Islet of Langerhans (tissue), 1 donor: ENCODE results near the gene KCNE3.

Experiments
- FAIRE-seq: peaks from one replicate; lab custom pipeline; 2011; peaks lifted over from hg19 to GRCh38; lab: Jason Lieb, UNC

The KCNE3 gene

DNA sequence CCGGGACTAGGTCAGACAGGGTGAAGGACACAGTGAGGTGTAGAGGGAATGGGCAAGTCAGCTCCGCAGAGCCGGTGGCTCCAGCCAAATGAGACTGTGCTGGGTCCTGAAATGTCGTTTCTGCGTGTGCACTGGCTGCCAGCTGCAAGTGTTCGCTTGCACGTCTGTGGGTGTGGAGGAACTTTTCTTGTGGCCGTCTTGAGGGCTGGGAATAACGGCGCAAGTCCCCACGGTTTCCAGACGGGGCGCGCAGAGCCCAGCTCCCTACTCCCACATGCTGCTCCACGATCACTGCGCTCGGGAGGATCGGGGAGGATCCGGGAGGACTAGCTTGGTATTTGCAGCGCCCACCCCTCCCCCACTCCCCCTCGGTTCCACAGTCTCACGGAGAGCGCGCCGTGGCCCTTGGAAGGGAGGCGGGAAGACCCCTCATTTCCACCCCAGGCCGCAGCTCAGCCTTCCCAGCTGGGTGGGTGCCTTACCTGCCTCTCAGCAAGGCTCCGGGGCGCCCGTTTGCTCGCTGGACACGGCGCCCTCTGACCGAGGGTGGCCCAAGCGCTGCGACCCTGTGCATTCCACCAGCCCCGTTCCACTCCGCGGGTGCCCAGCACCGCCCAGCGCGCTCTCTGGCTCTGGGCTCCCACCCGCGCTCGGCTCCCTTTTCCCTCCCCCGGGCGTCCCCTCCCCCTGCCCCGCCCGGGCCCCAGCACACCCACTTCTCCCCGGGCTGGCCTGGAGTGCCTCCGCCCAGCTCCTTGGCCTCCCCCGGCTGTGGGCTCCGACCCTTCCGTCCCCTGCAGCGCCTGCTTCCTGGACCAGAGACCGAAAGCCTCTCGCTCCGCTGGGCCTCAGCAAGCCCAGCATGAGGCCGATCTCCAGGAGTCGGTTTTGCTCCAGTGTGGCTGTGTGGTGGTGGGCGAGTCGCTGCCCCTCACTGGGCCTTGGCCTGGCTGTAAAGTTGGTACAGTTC lies at the start of gene KCNE3:
TSS of gene KCNE3 (minus strand) at position 634 of the 970 bp plus-strand sequence. CDS start 9,986 bp downstream, outside the sequence.
- FAIRE-seq = no peak

GRCh38 chr11:74507582-74507981 lies 40.2 kb upstream of the KCNE3 start:
- FAIRE-seq = no peak

DNA sequence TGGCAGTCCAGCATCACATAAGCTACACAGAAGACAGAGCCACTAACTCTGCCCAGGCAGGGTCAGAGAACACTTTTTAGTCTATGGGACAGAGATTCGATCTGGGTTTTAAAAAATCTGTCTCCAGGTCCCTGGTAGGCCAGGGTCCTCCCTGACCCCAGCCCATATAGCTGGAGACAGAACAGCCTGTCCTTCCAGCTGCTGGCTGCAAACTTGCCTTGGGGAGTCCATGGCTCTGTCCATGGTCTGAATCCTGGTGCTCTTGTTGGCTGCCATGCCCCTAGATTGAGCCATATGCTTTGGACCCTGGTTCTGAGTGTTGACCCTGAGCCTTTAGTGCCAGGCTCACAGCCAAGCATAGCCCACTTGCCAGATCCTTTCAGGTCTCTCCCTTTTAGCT lies 39.5 kb upstream of the KCNE3 start:
- FAIRE-seq = no peak

DNA sequence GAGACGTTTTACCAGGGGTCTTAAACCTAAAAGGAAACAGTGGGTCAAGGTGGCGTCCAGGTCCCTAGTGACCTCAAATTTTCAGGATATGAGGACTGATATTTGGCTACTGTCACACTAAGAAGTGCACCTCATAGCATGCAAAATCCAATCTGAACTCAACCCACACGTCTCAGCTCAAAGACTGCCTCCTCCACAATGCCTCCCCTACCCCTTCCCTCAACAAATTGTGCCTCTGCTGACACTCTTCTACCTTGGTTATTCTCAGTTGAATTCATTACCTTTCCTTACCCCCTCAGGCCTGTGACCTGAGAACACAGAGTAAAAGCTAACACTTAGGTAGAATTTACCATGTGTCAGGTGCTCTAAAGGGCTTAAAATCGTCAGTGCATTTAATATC lies 38.6 kb upstream of the KCNE3 start:
- no peak for FAIRE-seq

GRCh38 chr11:74504100-74504691 lies 36.8 kb upstream of the KCNE3 start:
- FAIRE-seq = no peak

DNA sequence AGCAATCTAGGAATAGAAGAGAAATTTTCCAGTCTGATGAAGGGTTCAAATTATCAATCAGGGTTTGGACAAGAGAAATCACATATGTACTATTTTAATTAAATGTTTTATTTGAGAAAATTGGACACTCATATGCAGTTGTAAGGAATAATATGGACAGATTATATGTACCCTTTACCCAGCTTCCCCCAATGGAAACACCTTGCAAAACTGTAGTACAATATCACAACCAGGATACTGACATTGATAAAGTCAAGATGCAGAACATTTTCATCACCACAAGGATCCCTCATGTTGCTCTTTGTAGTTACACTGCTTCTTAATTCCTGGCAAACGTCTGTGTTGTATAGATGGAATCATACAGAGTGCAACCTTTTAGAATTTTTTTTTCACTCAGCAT lies 27.6 kb upstream of the KCNE3 start:
- no peak for FAIRE-seq

DNA sequence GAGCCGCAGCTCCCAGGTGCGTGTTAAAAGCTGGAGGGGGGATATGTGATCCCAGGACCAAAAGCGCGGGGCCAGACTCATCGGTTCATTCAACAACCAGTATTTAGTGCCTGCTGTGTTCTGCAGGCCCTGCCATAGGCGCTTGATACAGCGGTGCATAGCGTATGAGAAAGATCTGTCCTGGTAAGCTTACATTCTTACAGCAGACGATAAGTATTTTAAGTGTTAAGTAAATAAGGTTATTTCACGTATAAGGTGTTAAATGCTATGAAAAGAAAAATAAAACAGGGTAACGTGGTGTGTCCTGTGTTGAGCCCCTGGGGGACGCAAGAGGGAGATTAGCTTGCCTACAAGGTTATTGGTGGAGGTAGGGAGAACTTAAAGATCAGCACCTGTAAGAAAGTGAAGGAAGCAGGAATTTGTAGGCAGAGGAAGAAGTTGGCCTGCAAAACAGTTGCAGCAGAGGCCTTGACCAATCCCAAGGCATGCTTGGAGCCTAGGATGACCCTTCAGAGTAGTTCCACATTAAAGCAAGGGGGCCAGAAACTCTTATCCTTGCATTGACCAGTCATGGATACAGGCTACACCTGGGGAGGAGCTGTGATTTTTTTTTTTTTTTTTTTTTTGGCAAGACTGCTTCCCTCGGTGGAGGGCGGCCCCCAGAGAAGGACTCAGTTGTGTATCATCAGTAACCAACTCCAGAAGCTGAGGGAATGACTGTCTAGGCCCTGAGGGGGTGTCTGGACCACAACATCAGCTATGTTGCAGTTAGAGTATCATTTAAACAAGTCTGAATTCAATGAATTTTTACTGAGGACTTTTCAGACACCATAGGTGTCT lies 26.7 kb upstream of the KCNE3 start:
- FAIRE-seq = no peak

DNA sequence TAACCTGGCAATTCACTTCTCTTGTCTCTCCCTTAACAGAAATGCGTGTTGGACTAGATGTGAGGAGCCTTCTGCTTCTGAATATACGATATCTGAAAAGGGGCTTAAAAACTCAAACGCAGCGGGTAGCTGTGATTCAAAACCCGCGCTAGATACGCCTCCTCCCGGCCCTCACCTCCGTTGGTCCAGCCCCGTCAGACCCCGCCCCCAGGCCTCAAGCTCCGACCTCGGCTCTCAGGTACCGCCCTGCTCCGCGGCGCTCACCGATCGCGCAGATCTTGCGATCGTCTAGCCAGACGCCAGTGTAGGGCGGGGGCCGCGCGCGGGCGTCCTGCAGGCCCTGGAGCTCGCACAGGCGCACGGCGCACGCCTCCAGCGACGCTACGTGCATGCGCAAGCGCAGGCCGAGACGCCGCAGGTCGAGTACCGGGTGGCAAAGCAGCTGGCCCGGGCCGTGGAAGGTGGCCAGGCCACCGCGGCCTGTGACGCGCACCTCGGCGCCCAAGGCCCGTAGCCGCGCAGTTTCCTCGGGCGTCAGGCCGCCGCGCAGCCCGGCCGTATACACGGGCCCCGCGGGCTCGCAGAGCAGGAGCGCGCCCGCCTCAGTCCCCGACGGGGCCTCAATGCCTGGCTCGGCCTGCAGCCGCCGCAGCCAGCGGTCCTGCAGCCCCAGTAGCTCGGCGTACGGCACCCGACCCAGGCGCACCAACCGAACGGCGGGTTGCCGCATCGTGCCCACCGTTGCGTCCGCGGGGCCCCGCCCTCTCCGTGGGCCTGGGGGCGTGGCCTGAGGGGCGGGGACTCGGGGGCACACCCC lies 25.8 kb upstream of the KCNE3 start, which contains the start of gene LIPT2:
TSS of gene LIPT2 (minus strand) at position 751 of the 817 bp plus-strand sequence. CDS start at position 730, 21 bp downstream.
- peak; percentile 65 for FAIRE-seq

DNA sequence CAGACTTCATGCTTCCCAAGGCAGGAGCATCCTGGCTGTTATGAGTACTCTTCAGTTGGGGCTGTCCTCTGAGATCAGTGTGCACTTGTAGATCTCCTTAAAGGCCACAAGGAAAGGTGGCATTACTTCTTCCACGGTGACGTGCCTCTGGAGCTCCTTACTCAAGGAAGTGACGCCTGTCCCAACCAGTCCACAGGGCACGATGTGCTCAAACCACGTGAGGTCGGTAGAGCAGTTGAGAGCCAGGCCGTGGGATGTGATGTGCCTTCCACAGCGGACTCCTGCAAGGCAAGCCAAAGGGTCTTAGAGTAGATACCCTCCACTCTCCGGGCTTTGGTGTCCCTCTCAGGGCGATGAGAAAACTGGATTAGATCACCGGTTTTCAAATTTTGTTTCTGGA lies 24.7 kb upstream of the KCNE3 start:
- FAIRE-seq = no peak

DNA sequence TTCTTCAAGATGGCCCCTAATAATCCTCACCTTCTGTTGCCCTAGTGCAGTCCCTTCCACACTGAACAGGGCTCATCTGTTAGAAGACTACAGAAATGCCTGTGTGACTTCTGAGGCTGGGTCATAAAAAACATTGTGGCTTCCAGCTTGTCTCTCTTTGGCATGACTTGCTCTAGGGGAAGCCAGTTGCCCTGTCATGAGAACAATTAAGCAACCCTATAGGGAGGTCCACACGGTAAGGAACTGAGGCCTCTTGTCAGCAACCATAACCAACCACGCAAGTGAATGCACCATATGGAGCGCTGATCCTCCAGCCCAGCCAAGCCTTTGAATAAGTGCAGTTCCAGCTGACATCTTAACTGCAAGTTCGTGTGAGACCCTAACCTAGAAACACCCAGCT lies 23.6 kb upstream of the KCNE3 start:
- no peak for FAIRE-seq

- no peak for FAIRE-seq
Observed at GRCh38 chr11:74487875-74488274, 20.5 kb upstream of the KCNE3 start.

GRCh38 chr11:74485868-74486267 lies 18.5 kb upstream of the KCNE3 start:
- no peak for FAIRE-seq

DNA sequence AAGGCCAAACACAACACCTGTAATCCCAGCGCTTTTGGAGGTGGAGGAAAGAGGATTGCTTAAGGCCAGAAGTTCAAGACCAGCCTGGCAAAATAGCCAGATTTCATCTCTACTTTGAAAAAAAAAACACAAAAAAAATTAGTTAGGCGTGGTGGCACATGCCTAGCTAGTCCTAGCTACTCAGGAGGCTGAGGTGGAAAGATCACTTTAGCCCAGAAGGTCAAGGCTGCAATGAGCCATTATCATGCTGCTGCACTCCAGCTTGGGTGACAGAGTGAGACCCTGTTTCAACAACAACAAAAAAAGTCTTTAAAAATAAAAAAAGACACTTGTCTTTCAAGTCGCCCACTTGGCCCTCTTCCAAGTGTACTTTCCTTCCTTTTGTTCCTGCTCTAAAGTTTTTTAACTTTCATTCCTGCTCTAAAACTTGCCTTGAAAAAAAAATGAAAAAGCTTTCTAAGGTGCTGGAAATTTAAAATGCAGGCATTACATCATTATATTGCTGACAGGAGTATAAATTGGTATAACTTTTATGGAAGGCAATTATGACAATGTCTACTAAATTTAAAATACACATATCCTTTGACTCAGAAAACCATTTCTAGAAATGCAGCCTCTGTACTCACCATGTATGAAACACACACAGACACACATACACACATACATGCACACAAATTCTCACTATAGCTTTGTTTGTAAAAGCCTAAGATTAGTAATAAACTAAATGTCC lies 13.5 kb upstream of the KCNE3 start:
- no peak for FAIRE-seq

- FAIRE-seq = no peak
Observed at GRCh38 chr11:74479732-74480123, 12.4 kb upstream of the KCNE3 start.

DNA sequence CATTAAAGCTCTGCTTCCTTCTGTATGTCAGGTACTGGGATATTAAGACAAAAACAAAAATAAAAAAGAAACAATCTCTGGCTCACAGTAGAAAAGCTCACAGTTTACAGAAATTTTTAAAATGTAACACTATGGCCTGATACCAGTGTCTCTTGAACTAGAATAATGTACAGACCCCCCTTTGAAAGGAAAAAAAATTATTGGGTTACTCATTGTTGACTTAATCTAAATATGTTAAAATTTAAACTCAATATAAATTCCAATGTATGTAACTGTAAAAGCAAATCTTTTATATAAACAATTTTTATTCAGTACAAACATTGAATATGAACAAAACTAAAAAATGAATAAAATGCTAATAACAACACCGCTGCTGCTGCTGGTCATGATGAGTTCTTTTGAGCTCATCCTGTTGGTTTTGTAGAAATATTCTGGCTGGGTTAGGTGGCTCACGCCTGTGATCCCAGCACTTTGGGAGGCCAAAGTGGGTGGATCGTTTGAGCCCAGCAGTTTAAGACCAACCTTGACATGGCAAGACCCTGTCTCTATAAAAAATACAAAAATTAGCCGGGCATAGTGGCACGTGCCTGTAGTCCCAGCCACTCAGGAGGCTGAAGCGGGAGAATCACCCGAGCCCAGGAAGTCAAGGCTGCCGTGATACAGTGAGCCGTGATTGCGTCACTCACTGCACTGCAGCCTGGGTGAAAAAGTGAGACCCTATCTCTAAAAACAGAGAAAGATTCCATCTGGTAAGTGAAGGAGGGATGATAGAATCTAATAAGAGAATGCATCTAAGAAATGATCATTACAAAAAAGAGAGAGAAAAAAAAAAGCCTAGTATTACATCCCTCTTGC lies 11.8 kb upstream of the KCNE3 start:
- no peak for FAIRE-seq

- FAIRE-seq = no peak
Observed at GRCh38 chr11:74476536-74476935, 9.2 kb upstream of the KCNE3 start.

DNA sequence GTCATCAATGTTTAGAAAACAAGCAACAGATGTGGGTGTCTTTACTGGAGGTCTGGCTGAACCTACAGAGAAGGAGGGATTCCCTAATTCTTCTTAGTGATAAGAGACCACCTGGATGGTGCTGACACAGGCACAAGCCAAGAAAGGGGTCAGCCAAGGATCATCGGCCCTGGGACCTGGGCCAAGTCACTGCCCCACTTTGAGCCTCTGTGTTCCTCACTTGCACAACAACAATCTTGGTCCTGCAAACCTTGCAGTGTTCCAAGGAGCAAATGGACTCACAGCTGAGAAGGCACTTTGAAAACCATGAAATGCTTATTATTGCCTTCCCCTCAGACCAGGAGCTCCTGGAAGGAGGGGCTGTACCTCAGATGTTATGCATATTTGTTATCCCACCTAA lies 7.0 kb upstream of the KCNE3 start:
- no peak for FAIRE-seq

- no peak for FAIRE-seq
Observed at GRCh38 chr11:74473382-74474173, 6.2 kb upstream of the KCNE3 start.
